NT2/D1 (cell line): ENCODE results near the gene CRPPA.

Source experiments
- DNase-seq: peaks from one replicate; pipeline ENCODE4 v3.0.0-alpha.2; 2011; ENCODE audit warnings: low read depth, low spot score
- H3K27me3 ChIP-seq: 2 replicates; pipeline ENCODE4 v1.6.0; 2011; ENCODE audit warnings: mild to moderate bottlenecking; ENCODE audit not compliant: insufficient read length, insufficient read depth
- H3K36me3 ChIP-seq: 2 replicates; pipeline ENCODE4 v1.6.1; 2011; ENCODE audit warnings: mild to moderate bottlenecking, low read length, mixed read lengths; ENCODE audit not compliant: insufficient read depth, insufficient read length
- H3K4me1 ChIP-seq: 2 replicates; pipeline ENCODE4 v1.5.1; 2011; ENCODE audit not compliant: insufficient read depth, insufficient read length
- H3K4me3 ChIP-seq: 2 replicates; pipeline ENCODE4 v1.5.1; 2011; ENCODE audit warnings: low read depth; ENCODE audit not compliant: insufficient read length
- H3K9ac ChIP-seq: 2 replicates; pipeline ENCODE4 v1.6.0; 2011; ENCODE audit warnings: low read depth; ENCODE audit not compliant: insufficient read length
- H3K9me3 ChIP-seq: 2 replicates; pipeline ENCODE4 v1.5.1; 2011; ENCODE audit warnings: mild to moderate bottlenecking, low read length; ENCODE audit not compliant: insufficient read depth
- SUZ12 ChIP-seq: IDR thresholded peaks from 2 replicates; pipeline ENCODE4 v1.6.1; 2011; ENCODE audit not compliant: insufficient read length, insufficient read depth; ENCODE audit errors: extremely low read depth
- YY1 ChIP-seq: IDR thresholded peaks from 2 replicates; pipeline ENCODE4 v1.6.1; 2011; ENCODE audit not compliant: insufficient read length, insufficient read depth
- ZNF274 ChIP-seq: IDR thresholded peaks from 2 replicates; pipeline ENCODE4 v1.6.1; 2011; ENCODE audit warnings: mild to moderate bottlenecking, low read depth, low read length

Gene CRPPA

GRCh38 chr7:16412274-16413254 is 8.8 kb downstream of the CRPPA start:
- Histone ChIP-seq H3K4me1 (no peaks in the 10 kb centered on the region), H3K9ac (no peak overlapping the region), H3K27me3 (no peaks in the 10 kb centered on the region), H3K9me3 (no peaks in the 10 kb centered on the region), H3K36me3 (no peaks in the 10 kb centered on the region), H3K4me3 (no peak overlapping the region)
- TF ChIP-seq YY1, result no peak
- no peak for TF ChIP-seq SUZ12
- no peak for TF ChIP-seq ZNF274
- no peak for DNase-seq

- no peak overlapping the region for H3K9ac ChIP-seq
- H3K27me3 ChIP-seq, result no peaks in the 10 kb centered on the region
- H3K4me1 ChIP-seq, result no peaks in the 10 kb centered on the region
- TF ChIP-seq YY1 (no peak), SUZ12 (no peak), ZNF274 (no peak)
- DNase-seq, result no peak
- no peak overlapping the region for H3K4me3 ChIP-seq
- H3K36me3 ChIP-seq, result no peaks in the 10 kb centered on the region
- no peaks in the 10 kb centered on the region for H3K9me3 ChIP-seq
These were observed 9.9 kb downstream of the CRPPA start for GRCh38 chr7:16411391-16411790.

- Histone ChIP-seq H3K9me3 (no peaks in the 10 kb centered on the region), H3K36me3 (no peaks in the 10 kb centered on the region), H3K27me3 (no peaks in the 10 kb centered on the region), H3K4me3 (no peak overlapping the region), H3K9ac (no peak overlapping the region), H3K4me1 (no peaks in the 10 kb centered on the region)
- no peak for DNase-seq
- TF ChIP-seq SUZ12, result no peak
- TF ChIP-seq YY1, result no peak
- no peak for TF ChIP-seq ZNF274
These were observed 11.6 kb downstream of the CRPPA start for GRCh38 chr7:16409777-16410176.

- H3K27me3 ChIP-seq, result no peaks in the 10 kb centered on the region
- no peak for TF ChIP-seq YY1
- no peak for TF ChIP-seq ZNF274
- TF ChIP-seq SUZ12, result no peak
- H3K4me3 ChIP-seq, result no peak overlapping the region
- H3K4me1 ChIP-seq, result no peaks in the 10 kb centered on the region
- H3K9ac ChIP-seq, result no peak overlapping the region
- no peaks in the 10 kb centered on the region for H3K36me3 ChIP-seq
- peaks cover 23% of the 10 kb centered on the region for H3K9me3 ChIP-seq
- no peak for DNase-seq
These were observed 16.7 kb downstream of the CRPPA start for GRCh38 chr7:16404636-16405035.

GRCh38 chr7:16403475-16403874 is 17.9 kb downstream of the CRPPA start:
- Histone ChIP-seq H3K4me1 (no peaks in the 10 kb centered on the region), H3K9ac (no peak overlapping the region), H3K9me3 (peaks cover 34% of the 10 kb centered on the region), H3K4me3 (no peak overlapping the region), H3K27me3 (no peaks in the 10 kb centered on the region), H3K36me3 (no peaks in the 10 kb centered on the region)
- TF ChIP-seq ZNF274, result no peak
- TF ChIP-seq YY1, result no peak
- TF ChIP-seq SUZ12, result no peak
- no peak for DNase-seq

GRCh38 chr7:16402940-16403339 is 18.4 kb downstream of the CRPPA start:
- H3K4me3 ChIP-seq, result no peak overlapping the region

GRCh38 chr7:16402091-16402490 is 19.2 kb downstream of the CRPPA start:
- Histone ChIP-seq H3K4me1 (no peaks in the 10 kb centered on the region), H3K36me3 (no peaks in the 10 kb centered on the region), H3K27me3 (no peaks in the 10 kb centered on the region), H3K9ac (no peak overlapping the region), H3K4me3 (no peak overlapping the region), H3K9me3 (peaks cover 48% of the 10 kb centered on the region)
- TF ChIP-seq YY1 (no peak), SUZ12 (no peak), ZNF274 (no peak)
- no peak for DNase-seq

More at GRCh38 chr7:16402940-16403339, 18.4 kb downstream of the CRPPA start:
- TF ChIP-seq YY1 (no peak), ZNF274 (no peak), SUZ12 (no peak)
- no peak for DNase-seq
- H3K36me3 ChIP-seq, result no peaks in the 10 kb centered on the region
- H3K27me3 ChIP-seq, result no peaks in the 10 kb centered on the region
- H3K4me1 ChIP-seq, result no peaks in the 10 kb centered on the region
- no peak overlapping the region for H3K9ac ChIP-seq
- H3K9me3 ChIP-seq, result peaks cover 40% of the 10 kb centered on the region
